ENCODE data around the gene KCNJ16. TPM values are rescaled to one million over a fixed set of nuclear protein-coding genes. Genes with fewer than 3 reads are reported as not detected.

Gene KCNJ16
- polyA plus RNA-seq, 1 experiment: not detected

DNA sequence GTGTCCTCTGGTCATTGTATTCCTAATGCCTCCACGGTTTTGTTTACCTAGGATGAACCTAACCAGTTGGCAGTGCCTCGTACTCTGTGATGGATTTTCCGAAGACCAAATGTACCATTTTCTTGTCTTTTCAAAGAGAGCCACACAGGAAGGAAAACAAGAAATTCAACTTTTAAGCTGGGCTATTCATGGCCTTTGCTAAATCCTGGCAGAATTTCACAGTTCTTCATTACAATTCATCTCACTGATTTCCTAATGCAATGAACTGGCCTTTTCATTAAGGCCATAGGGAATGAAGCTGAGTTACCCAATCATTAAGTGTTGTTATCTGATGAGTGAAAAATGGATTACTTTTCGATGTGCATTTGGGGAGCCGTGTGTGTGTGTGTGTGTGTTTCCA, 7.9 kb upstream of the KCNJ16 start:
- TF ChIP-seq, protein P1, sequence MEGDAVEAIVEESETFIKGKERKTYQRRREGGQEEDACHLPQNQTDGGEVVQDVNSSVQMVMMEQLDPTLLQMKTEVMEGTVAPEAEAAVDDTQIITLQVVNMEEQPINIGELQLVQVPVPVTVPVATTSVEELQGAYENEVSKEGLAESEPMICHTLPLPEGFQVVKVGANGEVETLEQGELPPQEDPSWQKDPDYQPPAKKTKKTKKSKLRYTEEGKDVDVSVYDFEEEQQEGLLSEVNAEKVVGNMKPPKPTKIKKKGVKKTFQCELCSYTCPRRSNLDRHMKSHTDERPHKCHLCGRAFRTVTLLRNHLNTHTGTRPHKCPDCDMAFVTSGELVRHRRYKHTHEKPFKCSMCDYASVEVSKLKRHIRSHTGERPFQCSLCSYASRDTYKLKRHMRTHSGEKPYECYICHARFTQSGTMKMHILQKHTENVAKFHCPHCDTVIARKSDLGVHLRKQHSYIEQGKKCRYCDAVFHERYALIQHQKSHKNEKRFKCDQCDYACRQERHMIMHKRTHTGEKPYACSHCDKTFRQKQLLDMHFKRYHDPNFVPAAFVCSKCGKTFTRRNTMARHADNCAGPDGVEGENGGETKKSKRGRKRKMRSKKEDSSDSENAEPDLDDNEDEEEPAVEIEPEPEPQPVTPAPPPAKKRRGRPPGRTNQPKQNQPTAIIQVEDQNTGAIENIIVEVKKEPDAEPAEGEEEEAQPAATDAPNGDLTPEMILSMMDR (IDR thresholded peaks at IDR 0.05; ENCODE audit: low read depth, low read length): no peak
- Histone ChIP-seq H3K4me3 (ENCODE audit: low read depth, low read length) (no peak overlapping the region), H3K27ac (ENCODE audit: low read depth, low read length) (no peak overlapping the region), H3K9me3 (ENCODE audit: control insufficient read depth, insufficient read depth, low read length) (no peaks in the 10 kb centered on the region), H3K27me3 (ENCODE audit: control insufficient read depth, insufficient read depth, low read length) (no peaks in the 10 kb centered on the region)
- DNase-seq (ENCODE audit: low read depth, low spot score): no peak
- POLR2A ChIA-PET: no interaction called here
- CTCF ChIA-PET: no interaction called here

DNA sequence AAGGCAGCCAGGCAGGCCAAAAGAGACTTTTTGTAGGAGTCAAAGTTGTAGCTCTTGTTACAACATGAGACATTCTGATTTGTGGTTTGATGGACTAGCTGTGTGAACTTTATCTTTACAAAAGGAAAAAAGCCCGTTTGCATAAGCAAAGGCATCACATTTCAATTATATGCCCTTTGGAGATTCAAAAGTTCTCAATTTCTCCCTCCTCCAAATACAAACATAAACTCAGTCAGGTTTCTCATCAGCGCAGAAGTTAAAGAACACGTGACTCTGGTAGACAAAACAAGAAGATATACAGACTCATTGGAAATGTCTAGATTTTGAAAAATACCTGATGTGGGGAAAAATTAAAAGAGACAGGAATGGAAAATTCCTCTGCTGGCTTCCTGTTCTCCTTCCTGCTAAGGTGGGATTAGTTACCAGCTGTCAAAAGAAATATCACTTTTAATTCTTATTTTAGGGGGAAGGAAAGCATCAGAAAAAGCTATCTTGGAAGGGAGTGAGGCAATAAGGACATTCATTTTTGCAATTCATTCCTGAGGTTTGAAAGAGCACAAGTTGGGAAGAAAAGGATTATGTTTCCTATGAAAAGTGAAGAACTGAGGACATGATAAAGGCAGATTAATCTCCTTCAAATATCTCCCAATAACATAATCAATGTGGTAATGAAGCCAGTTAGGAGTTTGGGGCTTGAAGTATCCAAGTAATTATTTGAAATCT, 4.6 kb upstream of the KCNJ16 start:
- CTCF ChIA-PET: interaction anchor here (1.2 kb wide), 1 partner anchor 462 kb away, joined by 3 read pairs; no protein-coding TSS in a partner anchor
- DNase-seq (ENCODE audit: low read depth, low spot score): peak; percentile 16
- TF ChIP-seq, protein P1 (IDR thresholded peaks at IDR 0.05; ENCODE audit: low read depth, low read length): no peak
- POLR2A ChIA-PET: no interaction called here
- Histone ChIP-seq H3K9me3 (ENCODE audit: control insufficient read depth, insufficient read depth, low read length) (no peaks in the 10 kb centered on the region), H3K4me3 (ENCODE audit: low read depth, low read length) (no peak overlapping the region), H3K27ac (ENCODE audit: low read depth, low read length) (no peak overlapping the region), H3K27me3 (ENCODE audit: control insufficient read depth, insufficient read depth, low read length) (no peaks in the 10 kb centered on the region)

GRCh38 chr17:70071127-70071526, 3.9 kb upstream of the KCNJ16 start:
- no peak for DNase-seq (ENCODE audit: low read depth, low spot score)
- CTCF ChIA-PET: interaction anchor here (1.3 kb wide), 1 partner anchor 464 kb away, joined by 4 read pairs; no protein-coding TSS in a partner anchor

DNA sequence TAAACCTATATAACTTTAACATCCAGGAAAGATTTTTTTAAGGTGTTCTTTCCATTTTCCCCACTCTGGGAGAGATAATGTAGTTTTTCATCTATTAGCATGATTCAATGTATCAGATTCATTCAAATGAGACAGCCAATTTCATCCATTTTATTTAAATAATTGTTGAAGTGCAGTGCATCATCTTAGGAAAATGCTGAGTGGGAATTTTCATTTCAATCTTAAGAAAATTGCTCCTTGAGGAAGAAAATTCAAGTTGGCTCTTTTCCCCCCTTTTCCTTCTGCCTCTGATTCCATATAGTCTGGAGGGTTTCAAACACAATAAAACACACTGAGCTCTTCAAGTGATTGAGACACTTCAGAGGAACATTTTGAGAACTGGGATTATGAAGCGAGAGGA, 3.4 kb upstream of the KCNJ16 start:
- TF ChIP-seq, protein P1 (IDR thresholded peaks at IDR 0.05; ENCODE audit: low read depth, low read length): no peak
- H3K4me3 ChIP-seq (ENCODE audit: low read depth, low read length): no peak overlapping the region
- POLR2A ChIA-PET: interaction anchor here (0.6 kb wide), 1 partner anchor 12 kb away, joined by 3 read pairs; no protein-coding TSS in a partner anchor
- DNase-seq (ENCODE audit: low read depth, low spot score): no peak
- no peaks in the 10 kb centered on the region for H3K9me3 ChIP-seq (ENCODE audit: control insufficient read depth, insufficient read depth, low read length)
- CTCF ChIA-PET: interaction anchor here (1.3 kb wide), 1 partner anchor 464 kb away, joined by 4 read pairs; no protein-coding TSS in a partner anchor
- H3K27me3 ChIP-seq (ENCODE audit: control insufficient read depth, insufficient read depth, low read length): no peaks in the 10 kb centered on the region
- H3K27ac ChIP-seq (ENCODE audit: low read depth, low read length): no peak overlapping the region

More at GRCh38 chr17:70071127-70071526, 3.9 kb upstream of the KCNJ16 start:
- Histone ChIP-seq H3K4me3 (ENCODE audit: low read depth, low read length) (no peak overlapping the region), H3K9me3 (ENCODE audit: control insufficient read depth, insufficient read depth, low read length) (no peaks in the 10 kb centered on the region), H3K27ac (ENCODE audit: low read depth, low read length) (no peak overlapping the region), H3K27me3 (ENCODE audit: control insufficient read depth, insufficient read depth, low read length) (no peaks in the 10 kb centered on the region)
- POLR2A ChIA-PET: interaction anchor here (0.6 kb wide), 1 partner anchor 11 kb away, joined by 3 read pairs; no protein-coding TSS in a partner anchor
- TF ChIP-seq, protein P1 (IDR thresholded peaks at IDR 0.05; ENCODE audit: low read depth, low read length): no peak
